Activated naive CD8-positive, alpha-beta T cell treated with anti-CD3 and anti-CD28 coated beads, Interleukin-2, amount 10 ng/mL, durations not matched to agents 7 days and 5 days (primary cell): Measurements from ENCODE around the gene MAFF. TPM values are rescaled to one million over a fixed set of nuclear protein-coding genes. Genes with fewer than 3 reads are reported as not detected.
"Not testable (repeated sequence)": the region's sequence is repeated elsewhere in the genome, so short reads cannot be mapped to it uniquely, and the experiment has no call there.

ENCODE experiments used
- ATAC-seq: fragments of 150-1000 bp; cut with Tn5 transposase; one replicate; pipeline ENCODE4 v1.10.0; 2021; ENCODE audit warnings: low read depth, moderate library complexity
- POLR2A ChIA-PET: fragments of 350-600 bp; sonication (Branson Sonifier 250); formaldehyde crosslinking; loops from one replicate; lab custom pipeline; 2021; ENCODE audit warnings: antibody characterized with exemption; lab: Charles Lee
- DNase-seq: peaks from one replicate; pipeline ENCODE4 v3.0.0; 2021
- H3K27ac Mint-ChIP-seq: one replicate; pipeline ENCODE4 v1.8.0; 2022; ENCODE audit warnings: mild to moderate bottlenecking, mixed read lengths
- H3K27me3 Mint-ChIP-seq: one replicate; pipeline ENCODE4 v1.8.0; 2022; ENCODE audit warnings: mild to moderate bottlenecking, moderate library complexity, mixed read lengths
- H3K36me3 Mint-ChIP-seq: one replicate; pipeline ENCODE4 v1.8.0; 2021; ENCODE audit warnings: mild to moderate bottlenecking, mixed read lengths
- H3K4me1 Mint-ChIP-seq: one replicate; pipeline ENCODE4 v1.8.0; 2021; ENCODE audit warnings: mixed read lengths
- H3K4me3 Mint-ChIP-seq: one replicate; pipeline ENCODE4 v1.8.0; 2022; ENCODE audit warnings: mild to moderate bottlenecking, moderate library complexity, mixed read lengths
- H3K9me3 Mint-ChIP-seq: one replicate; pipeline ENCODE4 v1.8.0; 2021; ENCODE audit warnings: mixed read lengths
- total RNA-seq, 2 experiments: library from RNA; stranded (reverse); gene quantifications; one replicate each; pipeline ENCODE4 v1.2.3, GENCODE V29; 2021

MAFF gene
- total RNA-seq: 10 to 100 TPM; 10.8 to 12.8 TPM

- POLR2A ChIA-PET: interaction anchor here (0.7 to 5.5 kb wide), 15 partner anchors 9 to 306 kb away, joined by 3 to 78 read pairs (median 4); partner anchors contain the start of genes PICK1 and PLA2G6
- DNase-seq: peak; percentile 90
- H3K9me3 Mint-ChIP-seq: no peaks in the 10 kb centered on the region
- H3K36me3 Mint-ChIP-seq: peaks cover 2% of the 10 kb centered on the region
- H3K27me3 Mint-ChIP-seq: no peaks in the 10 kb centered on the region
- peak within 1 kb of the TSS; percentile 98 for H3K27ac Mint-ChIP-seq
- peaks cover 34% of the 10 kb centered on the region for H3K4me1 Mint-ChIP-seq
- peak within 1 kb of the TSS; percentile 90 for H3K4me3 Mint-ChIP-seq
- ATAC-seq: peak; percentile 72
Measured at GRCh38 chr22:38201711-38202436, at the start of gene MAFF. Gene MAFF, plus strand, starts transcription at chr22:38201994. Its CDS starts 11,860 bp downstream, at chr22:38213854.

- no peak for ATAC-seq
- POLR2A ChIA-PET: no interaction called here
- Mint-ChIP-seq H3K27ac (no peak overlapping the region), H3K9me3 (no peaks in the 10 kb centered on the region), H3K4me1 (peaks cover 1% of the 10 kb centered on the region), H3K4me3 (no peak overlapping the region), H3K36me3 (peaks cover 4% of the 10 kb centered on the region), H3K27me3 (no peaks in the 10 kb centered on the region)
- no peak for DNase-seq
Measured at GRCh38 chr22:38153821-38154562, 47.8 kb upstream of the MAFF start.

GRCh38 chr22:38154563-38154915 lies 47.3 kb upstream of the MAFF start:
- peak overlapping the region; percentile 7 for H3K27ac Mint-ChIP-seq
- POLR2A ChIA-PET, H3K9me3 Mint-ChIP-seq, H3K4me1 Mint-ChIP-seq, H3K4me3 Mint-ChIP-seq, H3K36me3 Mint-ChIP-seq, DNase-seq, ATAC-seq, H3K27me3 Mint-ChIP-seq: not testable (repeated sequence)

- H3K27ac Mint-ChIP-seq: no peak overlapping the region
- H3K9me3 Mint-ChIP-seq: no peaks in the 10 kb centered on the region
- H3K27me3 Mint-ChIP-seq: no peaks in the 10 kb centered on the region
- peaks cover 7% of the 10 kb centered on the region for H3K36me3 Mint-ChIP-seq
- DNase-seq: no peak
- H3K4me3 Mint-ChIP-seq: no peak overlapping the region
- POLR2A ChIA-PET: no interaction called here
- H3K4me1 Mint-ChIP-seq: peaks cover 1% of the 10 kb centered on the region
- ATAC-seq: no peak
Measured at GRCh38 chr22:38155703-38156102, 46.1 kb upstream of the MAFF start.

GRCh38 chr22:38162881-38163843 lies 38.6 kb upstream of the MAFF start:
- no peak for ATAC-seq
- Mint-ChIP-seq H3K4me1 (peaks cover 16% of the 10 kb centered on the region), H3K4me3 (no peak overlapping the region), H3K9me3 (no peaks in the 10 kb centered on the region), H3K27me3 (no peaks in the 10 kb centered on the region), H3K36me3 (peaks cover 6% of the 10 kb centered on the region), H3K27ac (no peak overlapping the region)
- POLR2A ChIA-PET: interaction anchor here (1.0 kb wide), 1 partner anchor 13 kb away, joined by 3 read pairs; no protein-coding TSS in a partner anchor
- no peak for DNase-seq

- no peak for DNase-seq
- Mint-ChIP-seq H3K27ac (no peak overlapping the region), H3K4me1 (peaks cover 16% of the 10 kb centered on the region), H3K36me3 (peaks cover 6% of the 10 kb centered on the region), H3K27me3 (no peaks in the 10 kb centered on the region), H3K4me3 (no peak overlapping the region), H3K9me3 (no peaks in the 10 kb centered on the region)
- POLR2A ChIA-PET: no interaction called here
- ATAC-seq: no peak
Measured at GRCh38 chr22:38163844-38164550, 37.8 kb upstream of the MAFF start.

- POLR2A ChIA-PET: no interaction called here
- H3K4me1 Mint-ChIP-seq: peaks cover 16% of the 10 kb centered on the region
- DNase-seq: no peak
- peaks cover 5% of the 10 kb centered on the region for H3K36me3 Mint-ChIP-seq
- H3K4me3 Mint-ChIP-seq: no peak overlapping the region
- no peaks in the 10 kb centered on the region for H3K27me3 Mint-ChIP-seq
- H3K9me3 Mint-ChIP-seq: no peaks in the 10 kb centered on the region
- ATAC-seq: no peak
- H3K27ac Mint-ChIP-seq: no peak overlapping the region
Measured at GRCh38 chr22:38164551-38164918, 37.3 kb upstream of the MAFF start.

- no peak overlapping the region for H3K4me3 Mint-ChIP-seq
- H3K9me3 Mint-ChIP-seq: no peaks in the 10 kb centered on the region
- ATAC-seq (no peak), DNase-seq (no peak)
- H3K27me3 Mint-ChIP-seq: no peaks in the 10 kb centered on the region
- POLR2A ChIA-PET: no interaction called here
- H3K27ac Mint-ChIP-seq: no peak overlapping the region
- H3K4me1 Mint-ChIP-seq: peaks cover 18% of the 10 kb centered on the region
- H3K36me3 Mint-ChIP-seq: peaks cover 4% of the 10 kb centered on the region
Measured at GRCh38 chr22:38165922-38166593, 35.7 kb upstream of the MAFF start.

GRCh38 chr22:38167988-38168407 lies 33.8 kb upstream of the MAFF start:
- POLR2A ChIA-PET: interaction anchor here (1.0 kb wide), 1 partner anchor 14 kb away, joined by 3 read pairs; the partner anchor contains the start of gene PLA2G6
- H3K27me3 Mint-ChIP-seq: no peaks in the 10 kb centered on the region
- peak overlapping the region; percentile 31 for H3K27ac Mint-ChIP-seq
- DNase-seq: no peak
- no peaks in the 10 kb centered on the region for H3K9me3 Mint-ChIP-seq
- H3K36me3 Mint-ChIP-seq: peaks cover 4% of the 10 kb centered on the region
- H3K4me3 Mint-ChIP-seq: no peak overlapping the region
- ATAC-seq: no peak
- H3K4me1 Mint-ChIP-seq: peaks cover 20% of the 10 kb centered on the region

- H3K27me3 Mint-ChIP-seq: no peaks in the 10 kb centered on the region
Measured at GRCh38 chr22:38169116-38169515, 32.7 kb upstream of the MAFF start.

GRCh38 chr22:38170469-38170868 lies 31.3 kb upstream of the MAFF start:
- H3K27ac Mint-ChIP-seq: no peak overlapping the region
- peaks cover 26% of the 10 kb centered on the region for H3K4me1 Mint-ChIP-seq
- no peaks in the 10 kb centered on the region for H3K9me3 Mint-ChIP-seq
- POLR2A ChIA-PET: interaction anchor here (0.6 kb wide), 1 partner anchor 103 kb away, joined by 3 read pairs; no protein-coding TSS in a partner anchor
- no peaks in the 10 kb centered on the region for H3K27me3 Mint-ChIP-seq
- ATAC-seq (no peak), DNase-seq (no peak)
- H3K4me3 Mint-ChIP-seq: no peak overlapping the region
- H3K36me3 Mint-ChIP-seq: no peaks in the 10 kb centered on the region

More at GRCh38 chr22:38169116-38169515, 32.7 kb upstream of the MAFF start:
- Mint-ChIP-seq H3K36me3 (peaks cover 4% of the 10 kb centered on the region), H3K4me3 (no peak overlapping the region), H3K4me1 (peaks cover 26% of the 10 kb centered on the region), H3K27ac (peak overlapping the region; percentile 25), H3K9me3 (no peaks in the 10 kb centered on the region)
- POLR2A ChIA-PET: no interaction called here
- ATAC-seq: no peak
- no peak for DNase-seq
